GM12874 (cell line): ENCODE measurements around the gene TMEM131.

Experiments
- TF ChIP-seq, protein P1 (sequence below): IDR thresholded peaks from 2 replicates; pipeline ENCODE4 v1.5.1; 2011; ENCODE audit warnings: low read depth, mild to moderate bottlenecking, control low read depth, low read length, moderate library complexity; ENCODE audit not compliant: insufficient read depth

TMEM131 gene

DNA sequence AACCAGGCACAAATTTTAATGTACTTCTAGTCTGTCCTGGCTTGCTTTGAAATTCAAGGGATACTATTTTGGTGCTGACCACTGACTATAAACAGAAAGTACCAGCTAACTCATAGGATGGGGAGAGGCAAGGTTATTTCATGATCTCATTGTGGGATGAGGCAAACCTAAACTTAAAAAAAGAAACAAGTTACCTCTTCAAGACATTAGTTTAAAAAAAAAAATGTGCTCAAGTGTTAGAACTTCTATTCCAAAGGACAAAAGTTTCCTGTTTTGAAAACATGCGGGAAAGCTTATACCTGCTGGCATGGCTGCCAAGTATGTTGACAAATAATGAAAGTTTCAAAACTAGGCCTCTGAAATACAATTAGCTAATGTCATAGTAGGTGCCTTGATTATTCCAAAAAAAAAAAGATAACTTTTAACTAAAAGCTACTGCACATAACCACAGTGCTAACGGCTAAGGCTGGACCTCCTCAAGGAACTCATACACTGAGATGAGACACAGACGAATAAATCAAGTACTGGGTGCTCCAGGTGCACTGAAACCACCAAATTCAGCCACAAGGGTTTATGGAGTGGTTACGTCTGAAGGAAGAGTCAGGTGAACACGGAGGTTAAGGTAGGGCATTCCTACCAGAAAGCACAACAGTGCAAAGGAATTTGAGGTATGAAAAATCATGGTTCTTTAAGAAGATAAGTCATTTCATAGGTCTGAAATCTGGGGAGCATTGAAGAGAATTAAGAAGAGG is 38.1 kb downstream of the TMEM131 start:
- TF ChIP-seq, protein P1, sequence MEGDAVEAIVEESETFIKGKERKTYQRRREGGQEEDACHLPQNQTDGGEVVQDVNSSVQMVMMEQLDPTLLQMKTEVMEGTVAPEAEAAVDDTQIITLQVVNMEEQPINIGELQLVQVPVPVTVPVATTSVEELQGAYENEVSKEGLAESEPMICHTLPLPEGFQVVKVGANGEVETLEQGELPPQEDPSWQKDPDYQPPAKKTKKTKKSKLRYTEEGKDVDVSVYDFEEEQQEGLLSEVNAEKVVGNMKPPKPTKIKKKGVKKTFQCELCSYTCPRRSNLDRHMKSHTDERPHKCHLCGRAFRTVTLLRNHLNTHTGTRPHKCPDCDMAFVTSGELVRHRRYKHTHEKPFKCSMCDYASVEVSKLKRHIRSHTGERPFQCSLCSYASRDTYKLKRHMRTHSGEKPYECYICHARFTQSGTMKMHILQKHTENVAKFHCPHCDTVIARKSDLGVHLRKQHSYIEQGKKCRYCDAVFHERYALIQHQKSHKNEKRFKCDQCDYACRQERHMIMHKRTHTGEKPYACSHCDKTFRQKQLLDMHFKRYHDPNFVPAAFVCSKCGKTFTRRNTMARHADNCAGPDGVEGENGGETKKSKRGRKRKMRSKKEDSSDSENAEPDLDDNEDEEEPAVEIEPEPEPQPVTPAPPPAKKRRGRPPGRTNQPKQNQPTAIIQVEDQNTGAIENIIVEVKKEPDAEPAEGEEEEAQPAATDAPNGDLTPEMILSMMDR: no peak

- TF ChIP-seq, protein P1: no peak
These were observed 41.9 kb downstream of the TMEM131 start for GRCh38 chr2:97953853-97954252.

GRCh38 chr2:97952357-97952756 is 43.4 kb downstream of the TMEM131 start:
- TF ChIP-seq, protein P1: no peak

GRCh38 chr2:97951155-97951680 is 44.5 kb downstream of the TMEM131 start:
- TF ChIP-seq, protein P1: no peak

DNA sequence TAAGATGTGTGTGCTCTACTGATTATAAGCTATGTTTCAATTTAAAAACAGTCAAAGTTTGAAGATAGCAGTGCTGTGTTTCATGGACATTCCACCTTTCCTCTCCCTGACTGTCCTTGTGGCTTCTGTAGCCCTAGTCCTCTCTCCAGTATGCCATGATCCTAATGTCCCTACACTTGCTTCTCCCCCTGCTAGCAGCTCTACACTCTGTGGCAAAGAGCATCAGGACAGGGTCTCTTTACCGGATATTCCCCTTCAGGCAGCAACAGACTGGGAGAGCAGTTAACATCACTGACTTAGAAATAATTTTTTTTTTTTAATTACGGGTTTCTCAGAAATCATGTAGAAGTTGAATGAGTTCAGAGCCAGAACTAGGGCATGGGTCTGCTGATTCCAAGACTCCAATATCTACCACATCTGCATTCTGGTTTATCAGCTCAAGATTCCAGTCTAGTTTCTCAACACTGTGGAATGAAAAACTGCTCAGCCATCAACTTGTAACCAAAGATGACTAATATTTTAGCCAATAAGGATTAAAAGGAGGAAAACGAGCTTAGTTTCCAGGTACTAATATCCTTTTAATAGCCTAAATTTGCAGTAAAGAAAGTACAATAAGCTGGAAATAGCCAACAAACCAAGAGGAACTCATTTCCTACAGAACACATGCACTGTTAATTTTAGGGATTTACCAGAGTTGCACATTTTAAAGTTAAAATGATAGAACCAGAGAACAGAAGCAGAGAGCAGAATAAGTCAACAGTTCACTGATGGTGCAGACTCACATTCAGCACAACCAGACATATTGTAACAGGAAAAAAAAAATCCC is 45.2 kb downstream of the TMEM131 start:
- TF ChIP-seq, protein P1: no peak

GRCh38 chr2:97948926-97949325 is 46.8 kb downstream of the TMEM131 start:
- TF ChIP-seq, protein P1: no peak

- TF ChIP-seq, protein P1: no peak
These were observed 50.0 kb downstream of the TMEM131 start for GRCh38 chr2:97945791-97946190.
